ENCODE results near the gene NBL1.

- TF ChIP-seq POLR2AphosphoS5 (IDR thresholded peaks at IDR 0.05; ENCODE audit: borderline replicate concordance, low read depth, low read length), result no peak
- no peak for TF ChIP-seq EZH2 (IDR thresholded peaks at IDR 0.05)
Measured at GRCh38 chr1:19645411-19646251, 1.5 kb downstream of the NBL1 start.

Data from SK-N-MC (cell line).